ENCODE results near the gene ZNF208. TPM values are rescaled to one million over a fixed set of nuclear protein-coding genes. Genes with fewer than 3 reads are reported as not detected.

ZNF208 gene
- total and polyA plus RNA-seq, 2 of the 13 experiments (the other 11 are each of a cell fraction or from before 2014, with no cell fraction given), result not detected

DNA sequence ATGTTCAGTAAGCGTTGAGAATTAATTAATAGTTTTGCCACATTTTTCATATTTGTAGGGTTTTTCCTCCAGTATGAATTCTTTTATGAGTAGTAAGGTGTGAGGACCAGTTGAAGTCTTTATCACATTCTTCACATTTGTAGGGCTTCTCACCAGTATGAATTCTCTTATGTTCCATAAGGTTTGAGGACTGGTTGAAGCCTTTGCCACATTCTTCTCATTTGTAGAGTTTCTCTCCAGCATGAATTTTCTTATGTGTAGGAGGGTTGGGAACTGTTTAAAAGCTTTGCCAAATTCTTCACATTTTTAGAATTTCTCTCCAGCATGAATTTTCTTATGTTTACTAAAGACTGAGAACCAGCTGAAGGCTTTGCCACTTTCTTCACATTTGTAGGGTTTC is 40.3 kb downstream of the ZNF208 start (continued):
- TF ChIP-seq, protein P1, sequence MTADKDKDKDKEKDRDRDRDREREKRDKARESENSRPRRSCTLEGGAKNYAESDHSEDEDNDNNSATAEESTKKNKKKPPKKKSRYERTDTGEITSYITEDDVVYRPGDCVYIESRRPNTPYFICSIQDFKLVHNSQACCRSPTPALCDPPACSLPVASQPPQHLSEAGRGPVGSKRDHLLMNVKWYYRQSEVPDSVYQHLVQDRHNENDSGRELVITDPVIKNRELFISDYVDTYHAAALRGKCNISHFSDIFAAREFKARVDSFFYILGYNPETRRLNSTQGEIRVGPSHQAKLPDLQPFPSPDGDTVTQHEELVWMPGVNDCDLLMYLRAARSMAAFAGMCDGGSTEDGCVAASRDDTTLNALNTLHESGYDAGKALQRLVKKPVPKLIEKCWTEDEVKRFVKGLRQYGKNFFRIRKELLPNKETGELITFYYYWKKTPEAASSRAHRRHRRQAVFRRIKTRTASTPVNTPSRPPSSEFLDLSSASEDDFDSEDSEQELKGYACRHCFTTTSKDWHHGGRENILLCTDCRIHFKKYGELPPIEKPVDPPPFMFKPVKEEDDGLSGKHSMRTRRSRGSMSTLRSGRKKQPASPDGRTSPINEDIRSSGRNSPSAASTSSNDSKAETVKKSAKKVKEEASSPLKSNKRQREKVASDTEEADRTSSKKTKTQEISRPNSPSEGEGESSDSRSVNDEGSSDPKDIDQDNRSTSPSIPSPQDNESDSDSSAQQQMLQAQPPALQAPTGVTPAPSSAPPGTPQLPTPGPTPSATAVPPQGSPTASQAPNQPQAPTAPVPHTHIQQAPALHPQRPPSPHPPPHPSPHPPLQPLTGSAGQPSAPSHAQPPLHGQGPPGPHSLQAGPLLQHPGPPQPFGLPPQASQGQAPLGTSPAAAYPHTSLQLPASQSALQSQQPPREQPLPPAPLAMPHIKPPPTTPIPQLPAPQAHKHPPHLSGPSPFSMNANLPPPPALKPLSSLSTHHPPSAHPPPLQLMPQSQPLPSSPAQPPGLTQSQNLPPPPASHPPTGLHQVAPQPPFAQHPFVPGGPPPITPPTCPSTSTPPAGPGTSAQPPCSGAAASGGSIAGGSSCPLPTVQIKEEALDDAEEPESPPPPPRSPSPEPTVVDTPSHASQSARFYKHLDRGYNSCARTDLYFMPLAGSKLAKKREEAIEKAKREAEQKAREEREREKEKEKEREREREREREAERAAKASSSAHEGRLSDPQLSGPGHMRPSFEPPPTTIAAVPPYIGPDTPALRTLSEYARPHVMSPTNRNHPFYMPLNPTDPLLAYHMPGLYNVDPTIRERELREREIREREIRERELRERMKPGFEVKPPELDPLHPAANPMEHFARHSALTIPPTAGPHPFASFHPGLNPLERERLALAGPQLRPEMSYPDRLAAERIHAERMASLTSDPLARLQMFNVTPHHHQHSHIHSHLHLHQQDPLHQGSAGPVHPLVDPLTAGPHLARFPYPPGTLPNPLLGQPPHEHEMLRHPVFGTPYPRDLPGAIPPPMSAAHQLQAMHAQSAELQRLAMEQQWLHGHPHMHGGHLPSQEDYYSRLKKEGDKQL (CRISPR knock-in tag; IDR thresholded peaks at IDR 0.05; ENCODE audit: low read depth), result no peak
- TF ChIP-seq SRSF9 (IDR thresholded peaks at IDR 0.05; ENCODE audit: borderline replicate concordance, insufficient read depth, low read depth, low read length, poor library complexity, severe bottlenecking) (no peak), SMARCC2 (IDR thresholded peaks at IDR 0.05) (no peak)
- TF ChIP-seq, protein P2, sequence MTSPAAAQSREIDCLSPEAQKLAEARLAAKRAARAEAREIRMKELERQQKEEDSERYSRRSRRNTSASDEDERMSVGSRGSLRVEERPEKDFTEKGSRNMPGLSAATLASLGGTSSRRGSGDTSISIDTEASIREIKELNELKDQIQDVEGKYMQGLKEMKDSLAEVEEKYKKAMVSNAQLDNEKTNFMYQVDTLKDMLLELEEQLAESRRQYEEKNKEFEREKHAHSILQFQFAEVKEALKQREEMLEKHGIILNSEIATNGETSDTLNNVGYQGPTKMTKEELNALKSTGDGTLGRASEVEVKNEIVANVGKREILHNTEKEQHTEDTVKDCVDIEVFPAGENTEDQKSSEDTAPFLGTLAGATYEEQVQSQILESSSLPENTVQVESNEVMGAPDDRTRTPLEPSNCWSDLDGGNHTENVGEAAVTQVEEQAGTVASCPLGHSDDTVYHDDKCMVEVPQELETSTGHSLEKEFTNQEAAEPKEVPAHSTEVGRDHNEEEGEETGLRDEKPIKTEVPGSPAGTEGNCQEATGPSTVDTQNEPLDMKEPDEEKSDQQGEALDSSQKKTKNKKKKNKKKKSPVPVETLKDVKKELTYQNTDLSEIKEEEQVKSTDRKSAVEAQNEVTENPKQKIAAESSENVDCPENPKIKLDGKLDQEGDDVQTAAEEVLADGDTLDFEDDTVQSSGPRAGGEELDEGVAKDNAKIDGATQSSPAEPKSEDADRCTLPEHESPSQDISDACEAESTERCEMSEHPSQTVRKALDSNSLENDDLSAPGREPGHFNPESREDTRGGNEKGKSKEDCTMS (CRISPR knock-in tag; conservative IDR thresholded peaks at IDR 0.05), result no peak
- TF ChIP-seq, protein P3, sequence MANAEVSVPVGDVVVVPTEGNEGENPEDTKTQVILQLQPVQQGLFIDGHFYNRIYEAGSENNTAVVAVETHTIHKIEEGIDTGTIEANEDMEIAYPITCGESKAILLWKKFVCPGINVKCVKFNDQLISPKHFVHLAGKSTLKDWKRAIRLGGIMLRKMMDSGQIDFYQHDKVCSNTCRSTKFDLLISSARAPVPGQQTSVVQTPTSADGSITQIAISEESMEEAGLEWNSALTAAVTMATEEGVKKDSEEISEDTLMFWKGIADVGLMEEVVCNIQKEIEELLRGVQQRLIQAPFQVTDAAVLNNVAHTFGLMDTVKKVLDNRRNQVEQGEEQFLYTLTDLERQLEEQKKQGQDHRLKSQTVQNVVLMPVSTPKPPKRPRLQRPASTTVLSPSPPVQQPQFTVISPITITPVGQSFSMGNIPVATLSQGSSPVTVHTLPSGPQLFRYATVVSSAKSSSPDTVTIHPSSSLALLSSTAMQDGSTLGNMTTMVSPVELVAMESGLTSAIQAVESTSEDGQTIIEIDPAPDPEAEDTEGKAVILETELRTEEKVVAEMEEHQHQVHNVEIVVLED (CRISPR knock-in tag; IDR thresholded peaks at IDR 0.05; ENCODE audit: borderline replicate concordance), result no peak

Data from HepG2 (cell line).